IMR-90 (cell line): ENCODE measurements around the gene ZCCHC13. TPM values are rescaled to one million over a fixed set of nuclear protein-coding genes. Genes with fewer than 3 reads are reported as not detected.

Experiments
- ATAC-seq: fragments of 200-7000 bp; cut with Tn5 transposase; 2 replicates; pipeline ENCODE4 v1.9.1; 2020; ENCODE audit warnings: low read depth, mild to moderate bottlenecking, moderate library complexity
- BruUV-seq: library from RNA; stranded (reverse); fragments of 400-500 nt; replicated peaks from 2 replicates; lab custom pipeline; 2021; lab: Mats Ljungman, UMichigan
- CTCF ChIA-PET: fragments of 300-600 bp; formaldehyde crosslinking; extraction: SDS; loops from one replicate; lab custom pipeline; 2021; ENCODE audit warnings: antibody characterized with exemption; lab: Yijun Ruan, JAX
- POLR2A ChIA-PET: fragments of 300-600 bp; sonication (Branson Sonifier 250); formaldehyde crosslinking; loops from one replicate; lab custom pipeline; 2022; ENCODE audit warnings: antibody characterized with exemption; ENCODE audit not compliant: unreplicated experiment; lab: Charles Lee
- DNase-seq: peaks from one replicate; pipeline ENCODE4 v3.0.0; 2013
- H2AFZ ChIP-seq: replicated peaks from 2 replicates; pipeline ENCODE3; 2013; ENCODE audit warnings: low read length, mild to moderate bottlenecking; ENCODE audit not compliant: poor library complexity
- H2AK5ac ChIP-seq: 2 replicates; pipeline ENCODE4 v1.6.1; 2013; ENCODE audit warnings: low read depth, low read length, inconsistent platforms
- H2AK9ac ChIP-seq: replicated peaks from 2 replicates; pipeline ENCODE3; 2013; ENCODE audit warnings: mild to moderate bottlenecking, low read depth, low read length, moderate library complexity; ENCODE audit not compliant: poor library complexity
- H2BK120ac ChIP-seq: 2 replicates; pipeline ENCODE4 v1.6.1; 2013; ENCODE audit warnings: low read depth, low read length, inconsistent platforms
- H2BK15ac ChIP-seq: 3 replicates; pipeline ENCODE4 v1.6.1; 2013; ENCODE audit warnings: low read depth, low read length, inconsistent platforms
- H2BK20ac ChIP-seq: 2 replicates; pipeline ENCODE4 v1.6.1; 2013; ENCODE audit warnings: low read depth, mild to moderate bottlenecking, inconsistent platforms, low read length, moderate library complexity
- H2BK5ac ChIP-seq: 2 replicates; pipeline ENCODE4 v1.6.1; 2013; ENCODE audit warnings: mild to moderate bottlenecking, low read depth, low read length, inconsistent platforms; ENCODE audit not compliant: poor library complexity, severe bottlenecking
- H3K14ac ChIP-seq: replicated peaks from 2 replicates; pipeline ENCODE4 v1.6.1; 2013; ENCODE audit warnings: low read depth, low read length, inconsistent platforms
- H3K18ac ChIP-seq: 2 replicates; pipeline ENCODE4 v1.6.1; 2013; ENCODE audit warnings: low read depth, low read length, control low read depth
- H3K23ac ChIP-seq: 2 replicates; pipeline ENCODE4 v1.6.1; 2013; ENCODE audit warnings: low read depth, low read length, inconsistent platforms
- H3K27ac ChIP-seq: 2 replicates; pipeline ENCODE4 v1.5.1; 2013; ENCODE audit warnings: mild to moderate bottlenecking, control low read depth, low read length; ENCODE audit not compliant: insufficient read depth
- H3K27me3 ChIP-seq: 2 replicates; pipeline ENCODE4 v1.6.1; 2013; ENCODE audit warnings: low read length; ENCODE audit not compliant: control insufficient read depth, insufficient read depth
- H3K36me3 ChIP-seq: 2 replicates; pipeline ENCODE4 v1.6.1; 2013; ENCODE audit warnings: low read length, mixed read lengths; ENCODE audit not compliant: control insufficient read depth, insufficient read depth
- H3K4ac ChIP-seq: 2 replicates; pipeline ENCODE4 v1.6.1; 2013; ENCODE audit warnings: low read depth, low read length, inconsistent platforms
- H3K4me1 ChIP-seq: 2 replicates; pipeline ENCODE4 v1.6.1; 2013; ENCODE audit warnings: low read length, mixed read lengths; ENCODE audit not compliant: control insufficient read depth, insufficient read depth
- H3K4me2 ChIP-seq: 2 replicates; pipeline ENCODE4 v1.6.1; 2013; ENCODE audit warnings: low read depth, mild to moderate bottlenecking, control low read depth, low read length, moderate library complexity
- H3K4me3 ChIP-seq: 2 replicates; pipeline ENCODE4 v1.5.1; 2013; ENCODE audit warnings: low read depth, mild to moderate bottlenecking, control low read depth, low read length, moderate library complexity; ENCODE audit not compliant: insufficient read depth
- H3K56ac ChIP-seq: 2 replicates; pipeline ENCODE4 v1.6.1; 2013; ENCODE audit warnings: low read length, inconsistent platforms; ENCODE audit not compliant: insufficient read depth; ENCODE audit errors: extremely low read depth
- H3K79me1 ChIP-seq, 2 experiments: 2 replicates each; pipeline ENCODE4 v1.6.1; 2013; ENCODE audit warnings: low read length in 2 of 2, inconsistent platforms in 1 of 2, low read depth in 1 of 2
- H3K9ac ChIP-seq: 2 replicates; pipeline ENCODE4 v1.6.1; 2013; ENCODE audit warnings: low read depth, low read length, control low read depth
- H3K9me1 ChIP-seq: 2 replicates; pipeline ENCODE4 v1.6.1; 2013; ENCODE audit warnings: low read length, inconsistent platforms; ENCODE audit not compliant: insufficient read depth
- H3K9me3 ChIP-seq: 2 replicates; pipeline ENCODE4 v1.6.1; 2013; ENCODE audit warnings: low read length; ENCODE audit not compliant: control insufficient read depth, insufficient read depth
- H4K20me1 ChIP-seq: 2 replicates; pipeline ENCODE4 v1.6.1; 2013; ENCODE audit warnings: low read length, inconsistent platforms; ENCODE audit not compliant: insufficient read depth
- H4K5ac ChIP-seq: 2 replicates; pipeline ENCODE4 v1.6.1; 2013; ENCODE audit warnings: mild to moderate bottlenecking, low read depth, low read length, control low read depth
- H4K8ac ChIP-seq, 2 experiments: 2 replicates each; pipeline ENCODE4 v1.6.1; 2013; ENCODE audit warnings: low read depth in 2 of 2, low read length in 2 of 2, control low read depth in 1 of 2, inconsistent platforms in 1 of 2
- H4K91ac ChIP-seq: 2 replicates; pipeline ENCODE4 v1.6.1; 2013; ENCODE audit warnings: low read depth, low read length, inconsistent platforms; ENCODE audit not compliant: insufficient read depth
- BHLHE40 ChIP-seq: fragments of 150-350 bp; IDR thresholded peaks from 2 replicates; pipeline ENCODE4 v1.6.1; 2016; ENCODE audit warnings: mild to moderate bottlenecking, low read depth, low read length
- CEBPB ChIP-seq: IDR thresholded peaks from 2 replicates; pipeline ENCODE4 v1.6.1; 2012; ENCODE audit warnings: low read depth, low read length, improper control_type of control experiment
- CHD1 ChIP-seq: IDR thresholded peaks from 2 replicates; pipeline ENCODE4 v1.6.1; 2012; ENCODE audit warnings: low read depth, low read length, improper control_type of control experiment
- CTCF ChIP-seq: conservative IDR thresholded peaks from 2 replicates; pipeline ENCODE4 v1.5.1; 2012; ENCODE audit warnings: mild to moderate bottlenecking, low read depth, low read length, improper control_type of control experiment
- FOS ChIP-seq: fragments of 150-350 bp; IDR thresholded peaks from 2 replicates; pipeline ENCODE4 v1.6.1; 2016; ENCODE audit warnings: low read depth, low read length
- MAZ ChIP-seq: IDR thresholded peaks from 2 replicates; pipeline ENCODE4 v1.6.1; 2012; ENCODE audit warnings: low read depth, mild to moderate bottlenecking, low read length, improper control_type of control experiment, moderate library complexity, borderline replicate concordance
- MXI1 ChIP-seq: IDR thresholded peaks from 2 replicates; pipeline ENCODE4 v1.6.1; 2012; ENCODE audit warnings: low read depth, mild to moderate bottlenecking, low read length, moderate library complexity, borderline replicate concordance
- RAD21 ChIP-seq: IDR thresholded peaks from 2 replicates; pipeline ENCODE4 v1.6.1; 2012; ENCODE audit warnings: low read length, improper control_type of control experiment
- RCOR1 ChIP-seq: IDR thresholded peaks from 2 replicates; pipeline ENCODE4 v1.6.1; 2012; ENCODE audit warnings: mild to moderate bottlenecking, low read length, improper control_type of control experiment; ENCODE audit not compliant: insufficient replicate concordance
- RFX5 ChIP-seq: IDR thresholded peaks from 2 replicates; pipeline ENCODE4 v1.8.0; 2012; ENCODE audit warnings: low read depth, mild to moderate bottlenecking, low read length, moderate library complexity
- SMC3 ChIP-seq: fragments of 150-350 bp; IDR thresholded peaks from 2 replicates; pipeline ENCODE4 v1.6.1; 2016; ENCODE audit warnings: low read depth, mild to moderate bottlenecking, antibody characterized with exemption, low read length, moderate library complexity
- USF2 ChIP-seq: fragments of 150-350 bp; IDR thresholded peaks from 2 replicates; pipeline ENCODE4 v1.6.1; 2017; ENCODE audit warnings: mild to moderate bottlenecking, antibody characterized with exemption, low read length, low read depth
- WGBS, 2 experiments: methylation state at CpG; one replicate each; pipeline versions ENCODE4 v1.1.5 to v1.1.7; 2013; ENCODE audit warnings: missing lambda C conversion rate in 2 of 2; ENCODE audit not compliant: insufficient read length in 1 of 2; ENCODE audit errors: extremely low coverage in 2 of 2; 5-methylcytosine and 5-hydroxymethylcytosine counted together
- dilution Hi-C: fragments of 300-500 bp; cut with HindIII; formaldehyde crosslinking; loops from one replicate; pipeline ENCODE4 v1.14.3; 2018; ENCODE audit warnings: low sequenced_read_pairs; ENCODE audit not compliant: unreplicated experiment
- in situ Hi-C: fragments of 300-500 bp; cut with MboI; formaldehyde crosslinking; loops from 3 replicates; pipeline ENCODE4 v1.14.3; 2019; ENCODE audit warnings: low sequenced_read_pairs, inconsistent platforms, mixed read lengths
- intact Hi-C: fragments of 100-400 bp; cut with micrococcal nuclease; formaldehyde crosslinking; loops from 2 replicates; pipeline ENCODE4 v1.10.0; 2022
- polyA plus RNA-seq, 3 experiments: library from polyadenylated mRNA; depleted of rRNA; stranded (reverse); fragments of >200 nt; gene quantifications; 2 replicates each; pipeline ENCODE4 v1.2.3, GENCODE V29; 2012; ENCODE audit warnings: low replicate concordance in 1 of 3
- total RNA-seq: library from RNA; depleted of rRNA; stranded (reverse); fragments of >200 nt; gene quantifications from 2 replicates; pipeline ENCODE4 v1.2.3, GENCODE V29; 2012

ZCCHC13 gene
- total and polyA plus RNA-seq, 2 of the 4 experiments (the other 2 are of a cell fraction): not detected

- Histone ChIP-seq H4K91ac (no peak overlapping the region), H4K8ac (no peak overlapping the region), H3K79me1 (peaks cover 9 to 33% of the 10 kb centered on the region in 2 experiments; a peak in 3 of 4 replicates), H3K4me1 (peaks cover 6% of the 10 kb centered on the region), H3K4me3 (no peak overlapping the region), H3K9me3 (no peaks in the 10 kb centered on the region), H2AFZ (no peak overlapping the region), H2BK15ac (no peak overlapping the region), H2AK9ac (no peak overlapping the region), H3K9ac (no peak overlapping the region), H4K5ac (no peak overlapping the region), H3K4ac (no peak overlapping the region), H3K14ac (no peak overlapping the region), H3K18ac (no peak overlapping the region), H3K27ac (no peak overlapping the region), H2BK120ac (no peak overlapping the region), H3K27me3 (no peaks in the 10 kb centered on the region), H2BK5ac (no peak overlapping the region), H3K9me1 (no peaks in the 10 kb centered on the region; the same call in 1 of the 2 replicates), H4K20me1 (peaks cover 17% of the 10 kb centered on the region; the same call in 1 of the 2 replicates), H3K56ac (no peak overlapping the region), H3K23ac (no peak overlapping the region), H2AK5ac (no peak overlapping the region), H3K4me2 (no peak overlapping the region), H3K36me3 (peaks cover 34% of the 10 kb centered on the region), H2BK20ac (no peak overlapping the region)
- no peak for TF ChIP-seq RCOR1
- no peak for TF ChIP-seq USF2
- TF ChIP-seq CHD1: no peak
- TF ChIP-seq MAZ: no peak
- TF ChIP-seq MXI1: no peak
- TF ChIP-seq CEBPB: no peak
- TF ChIP-seq SMC3: no peak
- no peak for TF ChIP-seq CTCF
- TF ChIP-seq BHLHE40: no peak
- TF ChIP-seq RFX5: no peak
- TF ChIP-seq FOS: no peak
- TF ChIP-seq RAD21: no peak
- WGBS, 2 experiments: 100% methylated on average over 1 of the region's 3 CpGs; no CpG with 5 or more reads in 1 of the 2 experiments
- dilution Hi-C loops: no loop called here
- no peak for DNase-seq
- no TSS peak for BruUV-seq
- in situ Hi-C loops: no loop called here
- CTCF ChIA-PET: no interaction called here
- intact Hi-C loops: no loop called here
- POLR2A ChIA-PET: no interaction called here
- ATAC-seq: no peak
Measured at GRCh38 chrX:74280759-74281158, 23.2 kb upstream of the ZCCHC13 start.
